Dermis microvascular lymphatic vessel endothelial cell (primary cell): Measurements from ENCODE around the gene SPAG16. TPM values are rescaled to one million over a fixed set of nuclear protein-coding genes. Genes with fewer than 3 reads are reported as not detected.

Experiments
- DNase-seq, 2 donors: peaks; one replicate each; pipeline versions ENCODE4 v3.0.0 to v3.0.0-alpha.2; 2010; ENCODE audit warnings: low read depth in 2 of 2
- total RNA-seq: library from RNA; depleted of rRNA; stranded (reverse); fragments of >200 nt; gene quantifications from 2 replicates; pipeline ENCODE4 v1.2.1, GENCODE V29; 2014

SPAG16 gene
- 8.1 and 11.0 TPM in 2 replicates for total RNA-seq

DNA sequence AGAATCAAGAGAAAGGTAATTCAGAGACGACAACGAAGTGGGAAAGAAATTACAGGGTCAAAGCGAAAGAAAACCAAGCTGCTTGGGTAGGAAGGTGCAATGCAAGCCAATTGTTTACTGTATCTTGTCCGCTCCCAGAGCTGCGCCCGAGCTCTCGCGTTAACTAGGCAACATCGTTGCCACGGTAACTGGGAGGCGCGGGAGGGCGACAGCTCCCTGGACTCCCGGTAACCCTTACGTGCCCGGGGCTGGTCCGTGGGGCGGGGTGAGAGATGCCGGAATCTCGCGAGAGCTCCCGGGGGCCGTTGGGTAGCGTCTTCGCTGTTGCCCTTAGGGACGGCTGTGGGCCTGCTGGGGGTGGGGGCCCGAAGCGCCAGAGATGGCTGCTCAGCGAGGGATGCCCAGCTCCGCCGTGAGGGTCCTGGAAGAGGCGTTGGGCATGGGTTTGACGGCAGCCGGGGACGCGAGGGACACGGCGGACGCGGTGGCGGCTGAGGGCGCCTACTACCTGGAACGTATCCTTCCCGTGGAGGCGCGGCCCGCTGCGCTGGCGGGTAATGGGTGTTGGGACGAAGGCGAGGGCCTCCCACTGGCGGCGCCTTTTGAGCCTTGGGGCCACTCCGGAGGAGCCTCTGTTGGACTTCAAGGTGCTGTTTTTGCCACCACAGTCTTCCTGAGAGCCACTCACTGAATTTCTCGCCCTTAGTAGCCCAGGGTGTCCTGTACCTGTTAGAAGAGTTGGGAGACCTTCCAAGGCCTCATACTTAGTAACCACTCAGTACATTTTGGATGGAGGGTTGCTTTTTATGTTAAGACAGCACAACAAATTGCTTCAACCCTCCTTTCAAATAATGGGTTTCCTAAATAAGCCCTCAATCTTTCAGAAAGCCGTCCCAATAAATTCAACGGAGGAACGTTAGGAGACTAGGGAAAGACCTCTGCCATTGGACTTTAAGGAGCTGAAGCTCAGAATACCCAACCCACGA, at the start of gene SPAG16:
TSS of gene SPAG16 (plus strand) at position 360 of the 986 bp plus-strand sequence.
- peak; percentile 92 to 94 for DNase-seq

DNA sequence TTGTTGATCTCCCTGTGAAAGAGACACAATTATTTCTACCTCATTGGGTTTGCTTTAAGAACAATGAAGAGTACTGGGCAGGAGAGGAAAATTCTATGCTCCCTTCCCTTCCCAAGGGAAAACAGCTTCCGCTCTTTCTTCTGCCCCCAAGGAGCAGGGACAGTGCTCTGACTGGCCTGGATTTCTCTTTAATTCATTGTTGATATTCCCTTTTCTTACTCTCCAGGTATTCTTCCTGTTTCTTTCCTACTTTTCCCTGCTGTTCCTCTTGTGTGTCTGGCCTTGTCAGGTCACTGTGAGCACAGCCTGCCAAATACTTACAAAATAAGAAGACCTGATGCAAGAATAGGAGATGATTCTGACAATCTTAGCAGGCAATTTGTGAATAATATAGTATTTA, 49.6 kb upstream of the SPAG16 start:
- DNase-seq, result no peak

GRCh38 chr2:213235741-213236140, 48.5 kb upstream of the SPAG16 start:
- no peak for DNase-seq

- DNase-seq, result no peak
Observed at GRCh38 chr2:213237251-213237650, 47.0 kb upstream of the SPAG16 start.

DNA sequence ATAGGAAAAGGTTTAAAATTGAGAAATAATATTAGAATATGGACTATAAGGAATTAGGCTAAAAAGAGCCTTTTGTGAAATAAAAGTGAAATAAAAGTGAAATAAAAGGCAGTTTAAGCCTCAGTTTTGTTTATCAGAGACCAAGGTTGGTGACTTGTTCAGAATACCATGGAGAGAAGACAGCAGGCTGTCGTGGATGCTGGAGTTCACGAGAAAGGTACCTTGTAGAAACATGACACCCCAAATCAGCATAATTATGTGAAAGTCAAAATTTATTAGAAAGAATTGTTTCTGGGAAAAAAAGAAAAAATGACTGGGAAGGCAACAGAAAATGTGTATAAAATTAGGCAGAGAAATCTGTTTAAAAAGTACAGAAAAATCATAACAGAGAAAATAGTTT, 46.5 kb upstream of the SPAG16 start:
- DNase-seq, result no peak

GRCh38 chr2:213238753-213239495, 45.3 kb upstream of the SPAG16 start:
- DNase-seq, result peak; percentile 11 to 25

GRCh38 chr2:213241817-213242216, 42.4 kb upstream of the SPAG16 start:
- DNase-seq, result no peak

DNA sequence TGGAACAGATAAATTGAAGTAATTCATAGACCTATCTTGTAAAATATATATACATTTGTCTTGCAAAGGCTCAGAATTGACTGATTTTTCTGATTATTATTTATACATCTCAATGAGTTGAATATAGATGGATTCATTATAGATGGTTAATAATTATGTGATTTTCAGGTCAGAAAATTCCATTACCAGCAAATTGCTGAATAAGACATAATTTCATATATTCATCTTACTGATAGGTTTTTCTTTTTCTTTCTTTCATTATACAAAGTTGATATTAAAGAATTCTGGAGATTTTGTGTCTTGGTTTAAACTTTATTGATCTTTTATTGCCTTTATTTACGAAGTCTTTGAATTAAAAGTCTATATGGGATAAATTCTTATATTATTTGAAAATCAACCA, 41.6 kb upstream of the SPAG16 start:
- DNase-seq, result no peak

- DNase-seq, result no peak
Observed at GRCh38 chr2:213243189-213244044, 40.8 kb upstream of the SPAG16 start.

DNA sequence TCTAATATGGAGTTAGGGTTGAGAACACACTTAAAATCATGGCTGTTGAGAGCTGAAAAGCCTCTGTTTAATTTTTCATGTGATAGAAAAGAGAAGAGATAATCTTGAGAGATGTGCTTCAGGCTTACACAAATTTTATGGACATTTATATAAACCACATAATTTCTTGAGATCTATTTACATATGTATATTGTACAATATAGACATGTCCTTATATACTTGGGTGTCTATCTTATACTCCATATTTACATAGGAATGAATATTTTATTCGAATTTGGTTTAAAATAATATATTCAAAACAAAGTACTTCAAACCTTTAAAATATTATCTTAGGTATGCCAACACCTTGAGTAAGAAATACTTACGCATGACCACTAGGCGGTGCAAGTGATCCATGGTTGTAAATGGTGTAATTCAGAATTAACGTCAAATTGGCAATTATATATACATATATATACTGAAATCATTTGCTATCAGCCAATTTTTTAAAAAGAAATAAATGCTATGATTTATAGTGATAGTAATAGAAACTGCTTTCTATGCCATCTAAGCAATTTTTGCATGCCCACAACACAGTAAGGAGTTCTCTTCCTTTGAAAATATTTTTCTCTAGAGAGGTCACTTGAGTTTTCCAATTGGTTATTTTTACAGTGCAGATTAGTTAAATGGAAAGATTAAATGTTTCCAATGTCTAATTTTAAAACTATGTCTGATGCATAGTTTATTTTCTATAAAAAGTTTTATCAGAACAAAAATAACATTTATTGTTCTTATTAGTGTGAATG, 37.6 kb upstream of the SPAG16 start:
- peak; percentile 39 to 62 for DNase-seq

- DNase-seq, result no peak
Observed at GRCh38 chr2:213247566-213247965, 36.7 kb upstream of the SPAG16 start.

GRCh38 chr2:213248637-213249036, 35.6 kb upstream of the SPAG16 start:
- DNase-seq, result no peak

- DNase-seq, result no peak
Observed at GRCh38 chr2:213249502-213249901, 34.8 kb upstream of the SPAG16 start.

DNA sequence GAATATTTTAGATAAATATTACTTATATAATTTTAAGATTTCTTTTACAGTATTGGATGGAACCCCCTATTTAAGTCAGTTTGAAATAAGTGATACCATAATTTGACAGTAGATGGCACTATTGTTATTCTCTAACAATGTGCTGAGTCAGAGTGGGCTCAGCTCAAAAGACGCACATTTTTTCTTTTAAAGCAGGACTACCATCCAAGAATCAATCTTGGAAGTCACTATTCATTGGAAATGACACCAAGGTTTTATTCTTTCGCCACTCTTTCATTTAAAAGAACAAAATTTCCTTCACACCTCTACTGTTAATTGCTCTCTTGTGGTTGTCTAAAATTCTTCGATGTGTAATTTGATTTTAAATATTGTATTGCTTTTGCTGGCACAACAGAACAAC, 32.6 kb upstream of the SPAG16 start:
- DNase-seq, result peak; percentile 51 to 68

DNA sequence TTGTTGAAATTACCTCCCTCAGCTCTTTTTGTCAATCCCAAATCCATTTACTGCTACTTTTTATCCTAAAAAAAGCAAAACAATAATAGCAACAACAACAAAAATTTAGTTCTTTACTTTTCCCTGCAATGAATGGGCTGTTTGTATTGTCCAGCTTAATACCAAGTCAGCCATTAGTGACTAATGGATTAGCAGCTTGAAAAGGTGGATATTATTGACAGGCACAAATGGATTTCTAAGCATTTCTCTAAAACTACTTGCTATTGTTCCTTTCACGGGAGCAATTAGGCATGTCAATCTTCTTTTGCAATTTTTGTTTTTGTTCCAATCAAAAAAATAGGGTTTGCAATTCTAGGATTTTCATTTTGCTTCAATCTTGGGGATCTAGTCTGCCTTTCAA, 32.1 kb upstream of the SPAG16 start:
- no peak for DNase-seq

- no peak for DNase-seq
Observed at GRCh38 chr2:213253162-213253561, 31.1 kb upstream of the SPAG16 start.

DNA sequence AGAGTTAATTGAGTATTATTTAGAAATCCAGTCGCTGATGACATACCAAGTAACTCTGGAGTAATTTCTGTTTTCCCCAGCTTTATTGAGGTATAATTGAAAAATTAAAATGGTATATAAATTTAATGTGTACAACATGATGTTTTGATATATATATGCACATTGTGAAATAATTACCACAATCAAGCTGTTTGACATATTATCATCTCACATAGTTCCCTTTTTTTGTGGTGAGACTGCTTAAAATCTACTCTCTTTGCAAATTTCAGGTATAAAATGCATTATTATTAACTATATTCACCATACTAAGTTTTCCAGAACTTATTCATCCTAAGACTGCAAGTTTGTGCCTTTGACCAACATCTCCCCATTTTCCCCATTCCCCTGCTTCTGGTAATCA, 25.0 kb upstream of the SPAG16 start:
- no peak for DNase-seq

- DNase-seq, result no peak
Observed at GRCh38 chr2:213261237-213261636, 23.0 kb upstream of the SPAG16 start.

DNA sequence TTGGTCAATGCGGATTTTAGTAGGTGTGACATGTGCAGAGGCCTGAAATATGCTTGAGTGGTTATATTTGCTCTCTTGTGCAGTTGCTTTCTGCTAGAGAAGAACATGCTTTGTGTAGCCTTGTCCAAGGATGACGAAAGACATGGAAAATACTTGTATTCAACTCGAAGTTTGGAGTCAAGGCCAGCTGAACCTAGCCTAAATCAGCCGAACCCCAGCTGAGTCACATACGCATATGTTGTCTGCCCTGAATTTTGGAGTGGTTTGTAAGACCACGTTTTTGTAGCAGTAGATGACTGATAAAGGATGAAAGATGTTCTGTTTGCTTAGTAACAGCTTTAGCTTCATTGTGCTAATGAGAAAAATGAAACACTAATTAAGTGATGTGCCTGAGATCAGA, 22.5 kb upstream of the SPAG16 start:
- DNase-seq, result no peak

GRCh38 chr2:213265679-213266078, 18.6 kb upstream of the SPAG16 start:
- no peak for DNase-seq

DNA sequence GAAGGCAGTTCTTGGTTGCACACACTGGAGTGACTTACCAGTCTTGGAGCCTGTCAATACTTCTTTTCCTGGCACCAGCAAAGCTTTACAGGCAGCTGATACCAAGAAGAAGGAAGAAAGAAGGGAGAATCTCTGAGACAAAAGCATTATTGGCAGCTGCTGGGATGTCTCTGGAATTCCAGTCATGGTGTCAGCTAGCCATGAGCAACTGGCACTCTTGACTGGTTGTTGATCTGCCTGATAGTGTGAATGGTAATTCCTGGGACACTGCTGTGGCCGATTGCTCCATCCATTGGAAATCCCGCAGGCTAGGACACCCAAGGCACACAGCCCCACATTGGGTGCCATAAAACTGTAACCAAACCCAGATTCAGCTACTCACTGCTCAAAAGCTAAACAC, 17.8 kb upstream of the SPAG16 start:
- DNase-seq, result no peak
